Activated naive CD8-positive, alpha-beta T cell treated with anti-CD3 and anti-CD28 coated beads, Interleukin-2, amount 50 U/mL, for 24 hours (primary cell): ENCODE measurements around the gene SRPK2.
"Not testable (repeated sequence)": the region's sequence is repeated elsewhere in the genome, so short reads cannot be mapped to it uniquely, and the experiment has no call there.

ENCODE experiments used
- ATAC-seq: fragments of 150-1000 bp; cut with Tn5 transposase; one replicate; pipeline ENCODE4 v1.10.0; 2021
- DNase-seq: peaks from one replicate; pipeline ENCODE4 v3.0.0; 2021
- H3K27ac Mint-ChIP-seq: one replicate; pipeline ENCODE4 v1.8.0; 2021; ENCODE audit warnings: mild to moderate bottlenecking, mixed read lengths
- H3K27me3 Mint-ChIP-seq: one replicate; pipeline ENCODE4 v1.8.0; 2021; ENCODE audit warnings: mixed read lengths
- H3K36me3 Mint-ChIP-seq: one replicate; pipeline ENCODE4 v1.8.0; 2021; ENCODE audit warnings: low read depth, mixed read lengths
- H3K4me1 Mint-ChIP-seq: one replicate; pipeline ENCODE4 v1.8.0; 2021; ENCODE audit warnings: mixed read lengths
- H3K4me3 Mint-ChIP-seq: one replicate; pipeline ENCODE4 v1.8.0; 2021; ENCODE audit warnings: mild to moderate bottlenecking, moderate library complexity, mixed read lengths
- H3K9me3 Mint-ChIP-seq: one replicate; pipeline ENCODE4 v1.8.0; 2021; ENCODE audit warnings: mixed read lengths

SRPK2 gene

DNA sequence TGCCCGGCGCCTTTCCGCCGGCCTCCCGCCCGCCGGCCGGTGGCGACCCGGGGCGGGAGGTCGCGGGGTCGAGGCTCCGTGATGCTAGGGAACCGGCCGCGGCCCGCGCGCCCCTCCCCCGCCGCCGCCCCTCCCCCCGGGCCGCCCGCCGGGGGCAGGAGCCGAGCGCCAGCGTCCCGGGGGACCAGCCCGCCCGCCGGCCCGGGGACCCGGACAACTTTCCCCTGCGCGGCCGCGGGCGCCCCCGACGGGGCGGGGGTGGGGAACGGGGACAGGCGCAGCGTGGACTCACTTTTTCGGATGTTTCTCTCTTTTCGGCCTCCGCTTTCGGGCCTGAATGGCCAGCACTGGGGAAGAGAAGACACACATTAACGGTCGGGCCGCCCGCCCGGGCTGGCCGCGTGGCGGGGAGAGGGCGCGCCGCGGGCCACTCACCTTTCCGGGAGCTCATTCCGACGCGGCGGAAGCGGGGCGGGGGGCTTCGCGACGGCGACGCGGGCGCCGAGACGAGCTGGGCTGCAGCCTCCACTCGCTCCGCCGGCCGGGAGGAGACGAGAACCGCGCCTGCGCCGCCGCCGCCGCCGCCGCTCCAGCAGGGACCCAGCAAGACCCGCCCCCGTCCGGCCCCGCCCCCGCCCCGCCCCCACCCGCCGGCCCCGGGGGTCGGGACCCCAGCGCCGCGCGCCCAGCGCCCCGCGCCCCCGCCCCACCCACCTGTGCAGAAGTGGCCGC lies at the start of gene SRPK2:
SRPK2 (minus strand) TSS at position 566 of the 732 bp plus-strand sequence.
- DNase-seq: peak; percentile 80
- peak within 1 kb of the TSS; percentile 91 for H3K4me3 Mint-ChIP-seq
- H3K9me3 Mint-ChIP-seq: no peaks in the 10 kb centered on the region
- H3K27ac Mint-ChIP-seq: peak within 1 kb of the TSS; percentile 87
- H3K4me1 Mint-ChIP-seq: peaks cover 39% of the 10 kb centered on the region
- ATAC-seq: peak; percentile 76
- H3K27me3 Mint-ChIP-seq: no peaks in the 10 kb centered on the region
- H3K36me3 Mint-ChIP-seq: peaks cover 5% of the 10 kb centered on the region

- Mint-ChIP-seq H3K9me3 (no peaks in the 10 kb centered on the region), H3K27me3 (no peaks in the 10 kb centered on the region), H3K4me1 (peaks cover 9% of the 10 kb centered on the region), H3K36me3 (no peaks in the 10 kb centered on the region), H3K27ac (no peak overlapping the region), H3K4me3 (no peak overlapping the region)
- DNase-seq (no peak), ATAC-seq (no peak)
Measured at GRCh38 chr7:105438254-105438653, 49.5 kb upstream of the SRPK2 start.

DNA sequence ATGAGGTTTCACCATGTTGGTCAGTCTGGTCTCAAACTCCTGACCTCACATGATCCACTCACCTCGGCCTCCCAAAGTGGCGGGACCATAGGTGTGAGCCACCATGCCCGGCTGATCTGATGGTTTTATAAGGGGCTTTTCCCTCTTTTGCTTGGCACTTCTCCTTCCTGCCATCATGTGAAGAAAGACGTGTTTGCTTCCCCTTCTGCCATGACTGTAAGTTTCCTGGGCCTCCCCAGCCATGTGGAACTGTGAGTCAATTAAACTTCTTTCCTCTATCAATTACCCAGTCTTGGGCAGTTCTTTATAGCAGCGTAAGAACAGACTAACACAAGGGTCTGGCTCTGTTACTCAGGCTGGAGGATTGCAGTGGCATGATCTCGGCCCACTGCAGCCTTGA lies 48.6 kb upstream of the SRPK2 start:
- ATAC-seq, H3K36me3 Mint-ChIP-seq, H3K4me3 Mint-ChIP-seq, H3K4me1 Mint-ChIP-seq, H3K9me3 Mint-ChIP-seq, H3K27me3 Mint-ChIP-seq, DNase-seq, H3K27ac Mint-ChIP-seq: not testable (repeated sequence)

- Mint-ChIP-seq H3K4me3 (no peak overlapping the region), H3K4me1 (peaks cover 13% of the 10 kb centered on the region), H3K9me3 (no peaks in the 10 kb centered on the region), H3K27ac (no peak overlapping the region), H3K36me3 (no peaks in the 10 kb centered on the region), H3K27me3 (no peaks in the 10 kb centered on the region)
- DNase-seq (peak; percentile 35), ATAC-seq (no peak)
Measured at GRCh38 chr7:105429746-105430612, 41.3 kb upstream of the SRPK2 start.

DNA sequence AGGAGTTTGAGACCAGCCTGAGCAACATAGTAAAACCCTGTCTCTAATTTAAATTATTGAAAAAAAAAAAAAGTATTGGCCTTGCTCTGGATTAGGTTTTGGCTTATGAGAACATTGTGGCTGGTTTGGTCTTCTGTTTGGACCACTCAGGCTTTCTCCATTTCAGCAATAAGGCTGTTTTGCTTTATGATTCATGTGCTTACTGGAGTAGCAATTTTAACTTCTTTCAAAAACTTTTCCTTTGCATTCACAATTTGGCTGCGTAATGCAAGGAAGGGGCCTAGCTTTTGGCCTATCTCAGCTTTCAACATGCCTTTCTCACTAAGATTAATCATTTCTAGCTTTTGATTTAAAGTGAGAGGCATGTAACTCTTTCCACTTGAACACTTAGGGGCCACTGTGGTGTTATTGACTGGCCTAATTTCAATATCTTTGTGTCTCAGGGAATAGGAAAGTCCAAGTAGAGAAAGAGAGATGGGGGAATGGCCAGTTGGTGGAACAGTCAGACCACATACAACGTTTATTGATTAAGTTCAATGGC lies 38.0 kb upstream of the SRPK2 start:
- no peak for DNase-seq
- Mint-ChIP-seq H3K9me3 (no peaks in the 10 kb centered on the region), H3K27ac (no peak overlapping the region), H3K27me3 (no peaks in the 10 kb centered on the region), H3K4me3 (no peak overlapping the region), H3K36me3 (no peaks in the 10 kb centered on the region), H3K4me1 (peaks cover 13% of the 10 kb centered on the region)
- ATAC-seq: peak; percentile 71

DNA sequence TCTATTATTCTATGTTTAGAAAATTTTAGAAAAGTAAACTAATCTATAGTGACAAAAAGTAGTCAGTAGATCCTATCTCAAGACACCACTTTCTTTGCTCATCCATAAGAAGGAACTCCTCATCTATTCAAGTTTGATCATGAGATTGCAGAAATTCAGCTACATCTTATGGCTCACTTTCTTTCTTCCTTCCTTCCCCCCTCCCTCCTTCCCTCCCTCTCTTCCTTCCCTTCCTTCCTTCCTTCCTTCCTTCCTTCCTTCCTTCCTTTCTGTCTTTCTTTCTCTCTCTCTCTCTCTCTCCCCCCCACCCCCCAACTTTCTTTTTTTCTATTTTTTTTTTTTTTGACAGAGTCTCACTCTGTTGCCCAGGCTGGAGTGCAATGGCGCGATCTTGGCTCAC lies 35.3 kb upstream of the SRPK2 start:
- ATAC-seq: no peak
- Mint-ChIP-seq H3K27ac (no peak overlapping the region), H3K4me1 (peaks cover 13% of the 10 kb centered on the region), H3K9me3 (no peaks in the 10 kb centered on the region), H3K4me3 (no peak overlapping the region), H3K27me3 (no peaks in the 10 kb centered on the region), H3K36me3 (no peaks in the 10 kb centered on the region)
- DNase-seq: no peak

- Mint-ChIP-seq H3K4me3 (no peak overlapping the region), H3K9me3 (no peaks in the 10 kb centered on the region), H3K4me1 (no peaks in the 10 kb centered on the region), H3K27ac (no peak overlapping the region), H3K36me3 (no peaks in the 10 kb centered on the region), H3K27me3 (no peaks in the 10 kb centered on the region)
- no peak for DNase-seq
- no peak for ATAC-seq
Measured at GRCh38 chr7:105413887-105414437, 25.2 kb upstream of the SRPK2 start.

DNA sequence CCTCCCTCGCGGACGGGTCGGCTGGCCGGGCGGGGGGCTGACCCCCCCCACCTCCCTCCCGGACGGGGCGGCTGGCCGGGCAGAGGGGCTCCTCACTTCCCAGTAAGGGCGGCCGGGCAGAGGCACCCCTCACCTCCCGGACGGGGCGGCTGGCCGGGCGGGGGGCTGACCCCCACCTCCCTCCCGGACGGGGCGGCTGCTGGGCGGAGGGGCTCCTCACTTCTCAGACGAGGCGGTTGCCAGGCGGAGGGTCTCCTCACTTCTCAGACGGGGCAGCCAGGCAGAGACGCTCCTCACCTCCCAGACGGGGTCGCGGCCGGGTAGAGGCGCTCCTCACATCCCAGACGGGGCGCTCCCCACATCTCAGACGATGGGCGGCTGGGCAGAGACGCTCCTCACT lies 22.1 kb upstream of the SRPK2 start:
- not testable (repeated sequence) for H3K9me3 Mint-ChIP-seq, H3K27ac Mint-ChIP-seq, H3K27me3 Mint-ChIP-seq, H3K4me3 Mint-ChIP-seq, H3K4me1 Mint-ChIP-seq, H3K36me3 Mint-ChIP-seq, DNase-seq, ATAC-seq

- not testable (repeated sequence) for ATAC-seq, H3K27me3 Mint-ChIP-seq, H3K36me3 Mint-ChIP-seq, DNase-seq, H3K27ac Mint-ChIP-seq, H3K9me3 Mint-ChIP-seq, H3K4me3 Mint-ChIP-seq, H3K4me1 Mint-ChIP-seq
Measured at GRCh38 chr7:105409775-105410174, 21.1 kb upstream of the SRPK2 start.

- no peak for DNase-seq
- H3K27me3 Mint-ChIP-seq: no peaks in the 10 kb centered on the region
- H3K27ac Mint-ChIP-seq: no peak overlapping the region
- no peaks in the 10 kb centered on the region for H3K36me3 Mint-ChIP-seq
- ATAC-seq: no peak
- no peaks in the 10 kb centered on the region for H3K9me3 Mint-ChIP-seq
- H3K4me3 Mint-ChIP-seq: no peak overlapping the region
- H3K4me1 Mint-ChIP-seq: no peaks in the 10 kb centered on the region
Measured at GRCh38 chr7:105408791-105409410, 20.2 kb upstream of the SRPK2 start.

DNA sequence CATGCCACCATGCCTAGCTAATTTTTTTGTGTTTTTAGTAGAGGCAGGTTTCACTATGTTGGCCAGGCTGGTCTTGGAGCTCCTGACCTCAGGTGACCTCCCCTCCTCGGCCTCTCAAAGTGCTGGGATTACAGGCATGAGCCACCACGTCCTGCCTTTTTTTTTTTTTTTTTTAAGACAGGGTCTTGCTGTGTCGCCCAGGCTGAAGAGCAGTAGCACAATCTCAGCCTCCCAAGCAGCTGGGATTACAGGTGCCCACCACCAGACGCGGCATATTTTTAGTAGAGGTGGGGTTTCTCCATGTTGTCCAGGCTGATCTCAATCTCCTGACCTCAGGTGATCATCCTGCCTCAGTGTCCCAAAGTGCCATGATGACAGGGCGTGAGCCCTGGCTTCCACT lies 14.4 kb upstream of the SRPK2 start:
- Mint-ChIP-seq H3K4me3 (no peak overlapping the region), H3K27ac (no peak overlapping the region), H3K27me3 (no peaks in the 10 kb centered on the region), H3K4me1 (no peaks in the 10 kb centered on the region), H3K36me3 (no peaks in the 10 kb centered on the region), H3K9me3 (no peaks in the 10 kb centered on the region)
- ATAC-seq (no peak), DNase-seq (no peak)

GRCh38 chr7:105402221-105403095 lies 13.7 kb upstream of the SRPK2 start:
- Mint-ChIP-seq H3K9me3 (no peaks in the 10 kb centered on the region), H3K27me3 (no peaks in the 10 kb centered on the region), H3K27ac (no peak overlapping the region), H3K4me1 (no peaks in the 10 kb centered on the region), H3K4me3 (no peak overlapping the region), H3K36me3 (no peaks in the 10 kb centered on the region)
- DNase-seq (no peak), ATAC-seq (peak; percentile 54)

GRCh38 chr7:105399043-105399725 lies 10.5 kb upstream of the SRPK2 start:
- DNase-seq (no peak), ATAC-seq (no peak)
- Mint-ChIP-seq H3K4me1 (peaks cover 2% of the 10 kb centered on the region), H3K27me3 (no peaks in the 10 kb centered on the region), H3K4me3 (no peak overlapping the region), H3K9me3 (no peaks in the 10 kb centered on the region), H3K27ac (no peak overlapping the region), H3K36me3 (no peaks in the 10 kb centered on the region)
